OCI-LY3 (cell line): ENCODE results near the gene YPEL3.

ENCODE experiments used
- CTCF ChIP-seq: fragments of 200-600, 300-600 bp; sonication (generic); IDR thresholded peaks from 2 replicates; pipeline ENCODE4 v1.5.1; 2014; ENCODE audit warnings: antibody characterized with exemption, low read length, low read depth
- EZH2phosphoT487 ChIP-seq: fragments of 200-600 bp; shearing (Covaris generic); IDR thresholded peaks from 2 replicates; pipeline ENCODE4 v1.6.1; 2018; ENCODE audit warnings: antibody characterized with exemption, mixed run types, low read depth

GRCh38 chr16:30069611-30070462, 26.2 kb downstream of the YPEL3 start:
- no peak for TF ChIP-seq CTCF
- no peak for TF ChIP-seq EZH2phosphoT487
